ENCODE data around the gene GALNT18. TPM values are rescaled to one million over a fixed set of nuclear protein-coding genes. Genes with fewer than 3 reads are reported as not detected.

Gene GALNT18
- total RNA-seq, 1 donor: 4.7 TPM

GRCh38 chr11:11230087-11230486, 391.7 kb downstream of the GALNT18 start:
- Histone ChIP-seq H3K9me3 (ENCODE audit: low read depth, low read length) (no peaks in the 10 kb centered on the region), H3K27ac (ENCODE audit: low read depth, low read length) (no peak overlapping the region), H3K36me3 (ENCODE audit: insufficient read depth, low read length) (no peaks in the 10 kb centered on the region), H3K79me2 (ENCODE audit: insufficient read depth, low read length) (no peaks in the 10 kb centered on the region), H3K27me3 (ENCODE audit: insufficient read depth, low read length) (peaks cover 15% of the 10 kb centered on the region), H4K20me1 (ENCODE audit: insufficient read depth, low read length) (no peaks in the 10 kb centered on the region), H2AFZ (ENCODE audit: low read length) (no peak overlapping the region), H3K4me2 (ENCODE audit: insufficient read depth, low read length) (no peak overlapping the region), H3K4me1 (ENCODE audit: insufficient read depth, low read length) (no peaks in the 10 kb centered on the region), H3K4me3 (ENCODE audit: insufficient read depth, low read length) (no peak overlapping the region)
- DNase-seq (ENCODE audit: insufficient read length, low spot score, missing footprints): no peak
- no peak for TF ChIP-seq CTCF (IDR thresholded peaks at IDR 0.05; ENCODE audit: extremely low read depth, low read depth, low read length)

GRCh38 chr11:11229647-11230046, 392.2 kb downstream of the GALNT18 start:
- Histone ChIP-seq H3K27ac (ENCODE audit: low read depth, low read length) (no peak overlapping the region), H3K36me3 (ENCODE audit: insufficient read depth, low read length) (no peaks in the 10 kb centered on the region), H3K4me2 (ENCODE audit: insufficient read depth, low read length) (no peak overlapping the region), H4K20me1 (ENCODE audit: insufficient read depth, low read length) (no peaks in the 10 kb centered on the region), H3K9me3 (ENCODE audit: low read depth, low read length) (no peaks in the 10 kb centered on the region), H2AFZ (ENCODE audit: low read length) (no peak overlapping the region), H3K4me1 (ENCODE audit: insufficient read depth, low read length) (no peaks in the 10 kb centered on the region), H3K4me3 (ENCODE audit: insufficient read depth, low read length) (no peak overlapping the region), H3K27me3 (ENCODE audit: insufficient read depth, low read length) (peaks cover 15% of the 10 kb centered on the region), H3K79me2 (ENCODE audit: insufficient read depth, low read length) (no peaks in the 10 kb centered on the region)
- no peak for DNase-seq (ENCODE audit: insufficient read length, low spot score, missing footprints)
- TF ChIP-seq CTCF (IDR thresholded peaks at IDR 0.05; ENCODE audit: extremely low read depth, low read depth, low read length): no peak

- no peaks in the 10 kb centered on the region for H3K4me1 ChIP-seq (ENCODE audit: insufficient read depth, low read length)
- H3K27ac ChIP-seq (ENCODE audit: low read depth, low read length): no peak overlapping the region
- H2AFZ ChIP-seq (ENCODE audit: low read length): no peak overlapping the region
- no peak overlapping the region for H3K4me2 ChIP-seq (ENCODE audit: insufficient read depth, low read length)
- no peak overlapping the region for H3K4me3 ChIP-seq (ENCODE audit: insufficient read depth, low read length)
- H3K79me2 ChIP-seq (ENCODE audit: insufficient read depth, low read length): no peaks in the 10 kb centered on the region
- peaks cover 15% of the 10 kb centered on the region for H3K27me3 ChIP-seq (ENCODE audit: insufficient read depth, low read length)
- no peak for TF ChIP-seq CTCF (IDR thresholded peaks at IDR 0.05; ENCODE audit: extremely low read depth, low read depth, low read length)
- H3K9me3 ChIP-seq (ENCODE audit: low read depth, low read length): no peaks in the 10 kb centered on the region
- DNase-seq (ENCODE audit: insufficient read length, low spot score, missing footprints): no peak
- H4K20me1 ChIP-seq (ENCODE audit: insufficient read depth, low read length): no peaks in the 10 kb centered on the region
- no peaks in the 10 kb centered on the region for H3K36me3 ChIP-seq (ENCODE audit: insufficient read depth, low read length)
These were observed 394.3 kb downstream of the GALNT18 start for GRCh38 chr11:11227296-11228085.

Small RNAs within 50 kb of the gene (small RNA-seq; reads per million reads assigned to genes)
- not detected for gene MIR4299

Other genes with a start within 250 kb of the GALNT18 start
- gene USP47, start 220.0 kb upstream of the GALNT18 start, total RNA-seq: 64.8 and 72.7 TPM in 2 replicates

All from osteoblast (primary cell).